D341Med (cell line): ENCODE data around the gene TMEM187.
A peak's percentile ranks its signal among the peaks of the same experiment; 100 is the strongest.

Source experiments
- DNase-seq: peaks from one replicate; pipeline ENCODE4 v3.0.0; 2012; ENCODE audit warnings: low spot score

TMEM187 gene

GRCh38 chrX:153972368-153973126 lies at the start of gene TMEM187:
Gene TMEM187, plus strand, starts transcription at chrX:153972754. Its CDS starts 9,309 bp downstream, at chrX:153982063.
- peak; percentile 87 for DNase-seq

GRCh38 chrX:153922932-153923857 lies 49.4 kb upstream of the TMEM187 start:
- DNase-seq: no peak

- DNase-seq: peak; percentile 71
Observed at GRCh38 chrX:153924149-153924861, 48.2 kb upstream of the TMEM187 start.

GRCh38 chrX:153925387-153925738 lies 47.2 kb upstream of the TMEM187 start:
- no peak for DNase-seq

- peak; percentile 67 for DNase-seq
Observed at GRCh38 chrX:153925739-153926551, 46.6 kb upstream of the TMEM187 start, which contains the start of gene ARHGAP4. Gene ARHGAP4, minus strand, starts transcription at chrX:153926264. Its CDS starts 62 bp downstream, at chrX:153926202.

- no peak for DNase-seq
Observed at GRCh38 chrX:153926552-153926857, 46.0 kb upstream of the TMEM187 start.

GRCh38 chrX:153926858-153927671 lies 45.5 kb upstream of the TMEM187 start:
- DNase-seq: no peak

- no peak for DNase-seq
Observed at GRCh38 chrX:153927672-153927921, 45.0 kb upstream of the TMEM187 start.

GRCh38 chrX:153927922-153928760 lies 44.4 kb upstream of the TMEM187 start:
- peak; percentile 89 for DNase-seq

- DNase-seq: no peak
Observed at GRCh38 chrX:153928846-153929245, 43.7 kb upstream of the TMEM187 start.

GRCh38 chrX:153929576-153929975 lies 43.0 kb upstream of the TMEM187 start:
- DNase-seq: no peak

- no peak for DNase-seq
Observed at GRCh38 chrX:153930011-153930910, 42.3 kb upstream of the TMEM187 start.

- no peak for DNase-seq
Observed at GRCh38 chrX:153931151-153931550, 41.4 kb upstream of the TMEM187 start.

GRCh38 chrX:153931748-153932147 lies 40.8 kb upstream of the TMEM187 start:
- no peak for DNase-seq

GRCh38 chrX:153932220-153932915 lies 40.2 kb upstream of the TMEM187 start:
- DNase-seq: no peak

GRCh38 chrX:153933748-153934147 lies 38.8 kb upstream of the TMEM187 start:
- DNase-seq: no peak

GRCh38 chrX:153934148-153934761 lies 38.3 kb upstream of the TMEM187 start:
- DNase-seq: no peak

- peak; percentile 94 for DNase-seq
Observed at GRCh38 chrX:153934762-153935325, 37.7 kb upstream of the TMEM187 start, which contains the start of gene NAA10. Gene NAA10, minus strand, starts transcription at chrX:153935037. Its CDS starts 133 bp downstream, at chrX:153934904.
